ENCODE data around the gene TIAM1.

Gene TIAM1

GRCh38 chr21:31352836-31353235 lies 8.8 kb upstream of the TIAM1 start:
- DNase-seq = no peak

GRCh38 chr21:31351960-31352359 lies 7.9 kb upstream of the TIAM1 start:
- DNase-seq = no peak

GRCh38 chr21:31351438-31351837 lies 7.4 kb upstream of the TIAM1 start:
- no peak for DNase-seq

GRCh38 chr21:31349208-31349607 lies 5.1 kb upstream of the TIAM1 start:
- no peak for DNase-seq

- DNase-seq = no peak
These were observed 4.1 kb upstream of the TIAM1 start for GRCh38 chr21:31348188-31348587.

GRCh38 chr21:31347435-31348032 lies 3.5 kb upstream of the TIAM1 start:
- DNase-seq = no peak

- no peak for DNase-seq
These were observed 2.3 kb upstream of the TIAM1 start for GRCh38 chr21:31346256-31346821.

GRCh38 chr21:31345136-31345535 lies 1.1 kb upstream of the TIAM1 start:
- no peak for DNase-seq

- no peak for DNase-seq
These were observed 991 bp downstream of the TIAM1 start for GRCh38 chr21:31343030-31343510.

GRCh38 chr21:31342348-31342747 lies 1.7 kb downstream of the TIAM1 start:
- no peak for DNase-seq

- no peak for DNase-seq
These were observed 3.0 kb downstream of the TIAM1 start for GRCh38 chr21:31340942-31341487.

GRCh38 chr21:31340514-31340913 lies 3.5 kb downstream of the TIAM1 start:
- no peak for DNase-seq

GRCh38 chr21:31339721-31340120 lies 4.3 kb downstream of the TIAM1 start:
- no peak for DNase-seq

GRCh38 chr21:31338908-31339368 lies 5.1 kb downstream of the TIAM1 start:
- DNase-seq = no peak

- no peak for DNase-seq
These were observed 5.8 kb downstream of the TIAM1 start for GRCh38 chr21:31337996-31338907.

GRCh38 chr21:31337086-31337485 lies 7.0 kb downstream of the TIAM1 start:
- DNase-seq = no peak

GRCh38 chr21:31336739-31337040 lies 7.4 kb downstream of the TIAM1 start:
- DNase-seq = no peak

- DNase-seq = no peak
These were observed 7.9 kb downstream of the TIAM1 start for GRCh38 chr21:31335957-31336738.

- DNase-seq = no peak
These were observed 9.4 kb downstream of the TIAM1 start for GRCh38 chr21:31334648-31335121.

GRCh38 chr21:31332525-31332924 lies 11.5 kb downstream of the TIAM1 start:
- no peak for DNase-seq

GRCh38 chr21:31331231-31331630 lies 12.8 kb downstream of the TIAM1 start:
- DNase-seq = no peak

- no peak for DNase-seq
These were observed 13.9 kb downstream of the TIAM1 start for GRCh38 chr21:31330144-31330483.

All from activated CD4-positive, CD25-positive, alpha-beta regulatory T cell treated with anti-CD3 and anti-CD28 coated beads, Interleukin-2, amount 50 U/mL, for 72 hours (primary cell).